Measurements from ENCODE around the gene DAP.

DAP gene

GRCh38 chr5:10673407-10673806, 87.6 kb downstream of the DAP start:
- H3K4me3 ChIP-seq (ENCODE audit: low read depth, low read length), result no peak overlapping the region
- TF ChIP-seq, protein P1, sequence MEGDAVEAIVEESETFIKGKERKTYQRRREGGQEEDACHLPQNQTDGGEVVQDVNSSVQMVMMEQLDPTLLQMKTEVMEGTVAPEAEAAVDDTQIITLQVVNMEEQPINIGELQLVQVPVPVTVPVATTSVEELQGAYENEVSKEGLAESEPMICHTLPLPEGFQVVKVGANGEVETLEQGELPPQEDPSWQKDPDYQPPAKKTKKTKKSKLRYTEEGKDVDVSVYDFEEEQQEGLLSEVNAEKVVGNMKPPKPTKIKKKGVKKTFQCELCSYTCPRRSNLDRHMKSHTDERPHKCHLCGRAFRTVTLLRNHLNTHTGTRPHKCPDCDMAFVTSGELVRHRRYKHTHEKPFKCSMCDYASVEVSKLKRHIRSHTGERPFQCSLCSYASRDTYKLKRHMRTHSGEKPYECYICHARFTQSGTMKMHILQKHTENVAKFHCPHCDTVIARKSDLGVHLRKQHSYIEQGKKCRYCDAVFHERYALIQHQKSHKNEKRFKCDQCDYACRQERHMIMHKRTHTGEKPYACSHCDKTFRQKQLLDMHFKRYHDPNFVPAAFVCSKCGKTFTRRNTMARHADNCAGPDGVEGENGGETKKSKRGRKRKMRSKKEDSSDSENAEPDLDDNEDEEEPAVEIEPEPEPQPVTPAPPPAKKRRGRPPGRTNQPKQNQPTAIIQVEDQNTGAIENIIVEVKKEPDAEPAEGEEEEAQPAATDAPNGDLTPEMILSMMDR (IDR thresholded peaks at IDR 0.05; ENCODE audit: insufficient read depth, low read depth, low read length, missing control alignments), result no peak
- no peak for DNase-seq (ENCODE audit: low read depth)

- no peak for DNase-seq (ENCODE audit: low read depth)
- TF ChIP-seq, protein P1 (IDR thresholded peaks at IDR 0.05; ENCODE audit: insufficient read depth, low read depth, low read length, missing control alignments), result no peak
- no peak overlapping the region for H3K4me3 ChIP-seq (ENCODE audit: low read depth, low read length)
Observed at GRCh38 chr5:10673017-10673389, 88.0 kb downstream of the DAP start.

- no peak overlapping the region for H3K4me3 ChIP-seq (ENCODE audit: low read depth, low read length)
- no peak for DNase-seq (ENCODE audit: low read depth)
- TF ChIP-seq, protein P1 (IDR thresholded peaks at IDR 0.05; ENCODE audit: insufficient read depth, low read depth, low read length, missing control alignments), result no peak
Observed at GRCh38 chr5:10672146-10673016, 88.7 kb downstream of the DAP start.

- TF ChIP-seq, protein P1 (IDR thresholded peaks at IDR 0.05; ENCODE audit: insufficient read depth, low read depth, low read length, missing control alignments), result no peak
- H3K4me3 ChIP-seq (ENCODE audit: low read depth, low read length), result no peak overlapping the region
- DNase-seq (ENCODE audit: low read depth), result no peak
Observed at GRCh38 chr5:10671041-10672008, 89.7 kb downstream of the DAP start.

DNA sequence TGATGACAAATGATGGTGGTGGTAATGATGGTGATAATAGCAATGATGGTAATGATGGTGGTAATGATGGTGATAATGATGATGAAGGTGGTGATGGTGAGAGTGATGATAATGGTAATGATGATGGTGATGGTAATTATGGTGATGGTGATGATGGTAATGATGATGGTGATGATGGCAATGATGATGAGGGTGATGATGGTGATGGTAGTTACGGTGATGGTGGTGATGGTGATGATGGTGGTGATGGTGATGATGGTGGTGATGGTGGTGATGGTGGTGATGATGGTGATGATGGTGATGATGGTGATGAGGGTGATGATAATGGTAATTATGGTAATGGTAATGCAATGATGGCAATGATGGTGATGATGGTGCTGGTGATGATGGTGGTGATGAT, 91.1 kb downstream of the DAP start:
- no peak for DNase-seq (ENCODE audit: low read depth)
- H3K4me3 ChIP-seq (ENCODE audit: low read depth, low read length), result no peak overlapping the region
- TF ChIP-seq, protein P1 (IDR thresholded peaks at IDR 0.05; ENCODE audit: insufficient read depth, low read depth, low read length, missing control alignments), result no peak

GRCh38 chr5:10668697-10669096, 92.3 kb downstream of the DAP start:
- no peak overlapping the region for H3K4me3 ChIP-seq (ENCODE audit: low read depth, low read length)
- TF ChIP-seq, protein P1 (IDR thresholded peaks at IDR 0.05; ENCODE audit: insufficient read depth, low read depth, low read length, missing control alignments), result no peak
- no peak for DNase-seq (ENCODE audit: low read depth)

Measured in GM12865 (cell line).